Measurements from ENCODE around the gene MARCHF2. TPM values are rescaled to one million over a fixed set of nuclear protein-coding genes. Genes with fewer than 3 reads are reported as not detected.

MARCHF2 gene
- total and polyA plus RNA-seq, 4 donors: 26.7 to 81.5 (median 47.8) TPM

- ATAC-seq (ENCODE audit: insufficient read depth, low FRiP score) (no peak), DNase-seq (no peak)
- TF ChIP-seq CTCF (IDR thresholded peaks at IDR 0.05; ENCODE audit: control extremely low read depth, extremely low read depth): no peak
- Histone ChIP-seq H3K36me3 (ENCODE audit: control insufficient read depth in 4 of 4, insufficient read depth in 4 of 4, low read length in 4 of 4) (peaks cover 0 to 2% (median under 1%) of the 10 kb centered on the region in 4 donors), H3K9me3 (ENCODE audit: control insufficient read depth in 4 of 4, insufficient read depth in 3 of 4, low read length in 3 of 4) (no peaks in the 10 kb centered on the region), H3K4me3 (no peak overlapping the region), H3K27ac (ENCODE audit: low read depth in 1 of 2, low read length in 1 of 2) (peak overlapping the region; percentile 62 to 79), H3K9ac (ENCODE audit: insufficient read depth in 1 of 2, low read length in 2 of 2) (peak overlapping the region in 1 of 2 donors; percentile 25), H3K4me1 (ENCODE audit: control insufficient read depth in 5 of 5, insufficient read depth in 5 of 5, low read length in 5 of 5) (peaks cover 11 to 34% (median 16%) of the 10 kb centered on the region in 5 donors), H3K27me3 (ENCODE audit: control insufficient read depth in 3 of 3, insufficient read depth in 3 of 3, low read length in 2 of 3) (no peaks in the 10 kb centered on the region)
- WGBS, 2 donors: 25 to 46% methylated on average over 10 to 11 of the region's 11 CpGs
Observed at GRCh38 chr19:8392017-8392591, 21.0 kb upstream of the MARCHF2 start.

GRCh38 chr19:8393192-8393870, 19.8 kb upstream of the MARCHF2 start:
- 77 to 88% methylated on average over 8 of the region's 8 CpGs for WGBS, 2 donors
- H3K36me3 ChIP-seq (ENCODE audit: control insufficient read depth in 4 of 4, insufficient read depth in 4 of 4, low read length in 4 of 4): peaks cover 0 to 2% (median 0%) of the 10 kb centered on the region in 4 donors
- ATAC-seq (ENCODE audit: insufficient read depth, low FRiP score): no peak
- H3K4me1 ChIP-seq (ENCODE audit: control insufficient read depth in 5 of 5, insufficient read depth in 5 of 5, low read length in 5 of 5): peaks cover 14 to 42% (median 16%) of the 10 kb centered on the region in 5 donors
- TF ChIP-seq CTCF (IDR thresholded peaks at IDR 0.05; ENCODE audit: control extremely low read depth, extremely low read depth): no peak
- H3K9me3 ChIP-seq (ENCODE audit: control insufficient read depth in 4 of 4, insufficient read depth in 3 of 4, low read length in 3 of 4): no peaks in the 10 kb centered on the region
- no peak for DNase-seq
- no peak overlapping the region for H3K9ac ChIP-seq (ENCODE audit: insufficient read depth in 1 of 2, low read length in 2 of 2)
- peak overlapping the region; percentile 47 to 70 for H3K27ac ChIP-seq (ENCODE audit: low read depth in 1 of 2, low read length in 1 of 2)
- no peak overlapping the region for H3K4me3 ChIP-seq
- no peaks in the 10 kb centered on the region for H3K27me3 ChIP-seq (ENCODE audit: control insufficient read depth in 3 of 3, insufficient read depth in 3 of 3, low read length in 2 of 3)

- Histone ChIP-seq H3K9ac (ENCODE audit: insufficient read depth in 1 of 2, low read length in 2 of 2) (no peak overlapping the region), H3K27ac (ENCODE audit: low read depth in 1 of 2, low read length in 1 of 2) (peak overlapping the region; percentile 35 to 47), H3K4me3 (no peak overlapping the region), H3K36me3 (ENCODE audit: control insufficient read depth in 4 of 4, insufficient read depth in 4 of 4, low read length in 4 of 4) (peaks cover 0 to 2% (median 0%) of the 10 kb centered on the region in 4 donors), H3K4me1 (ENCODE audit: control insufficient read depth in 5 of 5, insufficient read depth in 5 of 5, low read length in 5 of 5) (peaks cover 14 to 42% (median 16%) of the 10 kb centered on the region in 5 donors), H3K27me3 (ENCODE audit: control insufficient read depth in 3 of 3, insufficient read depth in 3 of 3, low read length in 2 of 3) (no peaks in the 10 kb centered on the region), H3K9me3 (ENCODE audit: control insufficient read depth in 4 of 4, insufficient read depth in 3 of 4, low read length in 3 of 4) (no peaks in the 10 kb centered on the region)
- TF ChIP-seq CTCF (IDR thresholded peaks at IDR 0.05; ENCODE audit: control extremely low read depth, extremely low read depth): no peak
- no peak for ATAC-seq (ENCODE audit: insufficient read depth, low FRiP score)
- no peak for DNase-seq
- WGBS, 2 donors: 87 to 92% methylated on average over 8 of the region's 8 CpGs
Observed at GRCh38 chr19:8393871-8394250, 19.2 kb upstream of the MARCHF2 start.

All from lung (tissue), 12 donors.